ENCODE results near the gene GTF3C6. TPM values are rescaled to one million over a fixed set of nuclear protein-coding genes. Genes with fewer than 3 reads are reported as not detected.
"Not testable (repeated sequence)": the region's sequence is repeated elsewhere in the genome, so short reads cannot be mapped to it uniquely, and the experiment has no call there.

GTF3C6 gene
- total and polyA plus RNA-seq, 11 donors: 55.4 to 154 (median 104) TPM

- ATAC-seq: no peak
- H3K27ac ChIP-seq: no peak overlapping the region
These were observed 7.2 kb downstream of the GTF3C6 start for GRCh38 chr6:110965629-110966229.

GRCh38 chr6:110968661-110969060, 10.2 kb downstream of the GTF3C6 start:
- DNase-seq; H3K9me3 ChIP-seq; H3K27me3 ChIP-seq; H3K4me3 ChIP-seq; intact Hi-C loops (cut with DNase I); H3K27ac ChIP-seq; ATAC-seq: not testable (repeated sequence)
- 96 to 100% (median 96%) methylated on average over 2 of the region's 2 CpGs for WGBS, 4 donors
- H3K4me1 ChIP-seq: peaks cover 0 to 11% (median 0%) of the 10 kb centered on the region in 12 donors
- peaks cover 0 to 54% (median 48%) of the 10 kb centered on the region in 9 donors for H3K36me3 ChIP-seq

More at GRCh38 chr6:110965629-110966229, 7.2 kb downstream of the GTF3C6 start:
- H3K4me3 ChIP-seq: no peak overlapping the region
- no peaks in the 10 kb centered on the region for H3K27me3 ChIP-seq
- peaks cover 2 to 84% (median 75%) of the 10 kb centered on the region in 9 donors for H3K36me3 ChIP-seq
- intact Hi-C loops (cut with DNase I): no loop called here
- H3K4me1 ChIP-seq: peaks cover 0 to under 1% (median 0%) of the 10 kb centered on the region in 12 donors
- H3K9me3 ChIP-seq: no peaks in the 10 kb centered on the region
- no peak for DNase-seq
- 97 to 100% (median 99%) methylated on average over 3 of the region's 3 CpGs for WGBS, 4 donors
- TF ChIP-seq POLR2A (IDR thresholded peaks at IDR 0.05) (no peak), CTCF (IDR thresholded peaks at IDR 0.05) (no peak)

- Histone ChIP-seq H3K27me3 (no peaks in the 10 kb centered on the region), H3K36me3 (peaks cover 0 to 27% (median 22%) of the 10 kb centered on the region in 9 donors), H3K27ac (peak overlapping the region in 1 of 12 donors; percentile 83), H3K4me1 (peaks cover 0 to 11% (median 0%) of the 10 kb centered on the region in 12 donors), H3K4me3 (no peak overlapping the region), H3K9me3 (no peaks in the 10 kb centered on the region)
- DNase-seq (no peak), ATAC-seq (peak in 2 of 4 donors; percentile 42 to 48)
- no peak for TF ChIP-seq CTCF (IDR thresholded peaks at IDR 0.05)
- TF ChIP-seq POLR2A (IDR thresholded peaks at IDR 0.05): no peak
- intact Hi-C loops (cut with DNase I): no loop called here
- WGBS, 4 donors: 26 to 37% (median 30%) methylated on average over 2 of the region's 2 CpGs
These were observed 13.0 kb downstream of the GTF3C6 start for GRCh38 chr6:110971468-110971867.

DNA sequence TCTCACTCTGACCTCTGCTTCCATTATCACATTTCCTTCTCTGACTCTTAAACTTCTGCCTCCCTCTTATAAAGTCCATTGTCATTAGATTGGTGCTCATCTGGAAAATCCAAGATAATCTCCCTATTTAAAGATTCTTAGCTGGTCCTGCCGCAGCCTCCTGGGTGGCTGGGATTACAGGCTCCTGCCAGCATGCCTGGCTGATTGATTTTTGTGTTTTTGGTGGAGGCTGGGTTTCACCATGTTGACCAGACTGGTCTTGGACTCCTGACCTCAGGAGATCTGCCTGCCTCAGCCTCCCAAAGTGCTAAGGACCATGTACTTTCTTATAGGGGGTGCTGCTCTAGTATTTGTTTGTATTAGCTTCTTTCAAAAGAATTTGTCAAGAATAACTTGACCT, 18.1 kb downstream of the GTF3C6 start:
- Histone ChIP-seq H3K36me3 (no peaks in the 10 kb centered on the region), H3K4me1 (peaks cover 0 to 14% (median 0%) of the 10 kb centered on the region in 12 donors), H3K27me3 (no peaks in the 10 kb centered on the region), H3K27ac (no peak overlapping the region), H3K4me3 (no peak overlapping the region), H3K9me3 (no peaks in the 10 kb centered on the region)
- DNase-seq (no peak), ATAC-seq (no peak)
- TF ChIP-seq POLR2A (IDR thresholded peaks at IDR 0.05) (no peak), CTCF (IDR thresholded peaks at IDR 0.05) (no peak)
- WGBS, 4 donors: 67 to 87% (median 78%) methylated on average over 1 of the region's 1 CpG
- intact Hi-C loops (cut with DNase I): no loop called here

Data from heart left ventricle (tissue), 16 donors.